ENCODE measurements around the gene TLK1.

- TF ChIP-seq CTCF (IDR thresholded peaks at IDR 0.05): no peak
- TF ChIP-seq POLR2A (IDR thresholded peaks at IDR 0.05): no peak
These were observed 71.2 kb downstream of the TLK1 start for GRCh38 chr2:171089489-171089888.

All from right lobe of liver (tissue), 4 donors.